ENCODE measurements around the gene OVCA2. TPM values are rescaled to one million over a fixed set of nuclear protein-coding genes. Genes with fewer than 3 reads are reported as not detected.

Gene OVCA2
- total RNA-seq, 4 donors from 2014 or later = 5.4 to 73.3 (median 36.9) TPM

DNA sequence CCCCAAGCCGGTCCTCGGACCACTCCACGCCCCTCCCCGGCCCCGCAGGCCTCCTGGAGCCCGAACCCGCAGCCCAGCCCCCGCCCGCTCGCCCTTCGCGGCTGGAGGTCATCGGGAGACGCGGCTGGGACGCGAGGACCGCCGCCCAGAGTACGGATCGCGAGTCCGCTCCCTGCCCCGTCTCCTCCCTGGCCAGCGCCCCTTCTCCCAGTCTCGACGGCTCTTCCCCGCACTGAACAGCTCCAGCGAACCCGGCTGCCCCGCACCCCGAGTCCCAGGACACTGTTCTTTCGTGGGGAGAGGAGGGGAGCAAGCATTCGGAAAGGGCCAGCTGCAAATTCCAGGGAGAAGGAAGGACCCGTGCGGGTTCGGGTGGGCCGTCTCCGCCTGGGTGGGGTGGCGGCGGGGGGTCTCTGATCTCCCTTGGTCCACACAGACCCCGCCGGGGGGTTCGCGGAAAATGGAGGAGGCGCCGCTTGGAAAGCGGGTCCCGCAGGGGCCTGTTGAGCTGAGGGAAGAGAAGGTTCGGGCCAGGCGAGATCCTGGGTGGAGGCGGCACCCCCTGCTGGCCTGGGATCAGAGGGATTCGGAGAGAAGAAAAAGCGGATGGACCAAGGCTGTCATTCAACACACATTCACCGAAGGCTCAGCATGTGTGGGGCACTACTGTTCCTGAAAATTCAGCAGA lies 16.1 kb upstream of the OVCA2 start:
- 0 to 2% methylated on average over 4 to 49 of the region's 55 CpGs for WGBS, 2 donors (ENCODE audit: low coverage in 1 of 2)
- TF ChIP-seq, protein P1, sequence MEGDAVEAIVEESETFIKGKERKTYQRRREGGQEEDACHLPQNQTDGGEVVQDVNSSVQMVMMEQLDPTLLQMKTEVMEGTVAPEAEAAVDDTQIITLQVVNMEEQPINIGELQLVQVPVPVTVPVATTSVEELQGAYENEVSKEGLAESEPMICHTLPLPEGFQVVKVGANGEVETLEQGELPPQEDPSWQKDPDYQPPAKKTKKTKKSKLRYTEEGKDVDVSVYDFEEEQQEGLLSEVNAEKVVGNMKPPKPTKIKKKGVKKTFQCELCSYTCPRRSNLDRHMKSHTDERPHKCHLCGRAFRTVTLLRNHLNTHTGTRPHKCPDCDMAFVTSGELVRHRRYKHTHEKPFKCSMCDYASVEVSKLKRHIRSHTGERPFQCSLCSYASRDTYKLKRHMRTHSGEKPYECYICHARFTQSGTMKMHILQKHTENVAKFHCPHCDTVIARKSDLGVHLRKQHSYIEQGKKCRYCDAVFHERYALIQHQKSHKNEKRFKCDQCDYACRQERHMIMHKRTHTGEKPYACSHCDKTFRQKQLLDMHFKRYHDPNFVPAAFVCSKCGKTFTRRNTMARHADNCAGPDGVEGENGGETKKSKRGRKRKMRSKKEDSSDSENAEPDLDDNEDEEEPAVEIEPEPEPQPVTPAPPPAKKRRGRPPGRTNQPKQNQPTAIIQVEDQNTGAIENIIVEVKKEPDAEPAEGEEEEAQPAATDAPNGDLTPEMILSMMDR (IDR thresholded peaks at IDR 0.05) = peak; percentile 62 to 78 (median 69)
- no peak for TF ChIP-seq POLR2AphosphoS5 (IDR thresholded peaks at IDR 0.05)
- TF ChIP-seq EP300 (IDR thresholded peaks at IDR 0.05; ENCODE audit: low read depth) = no peak
- H3K4me3 ChIP-seq = peak overlapping the region; percentile 20 to 60 (median 39)
- intact Hi-C loops (cut with DNase I; ENCODE audit: low total_unique reads) (loop anchor here (2.0 kb wide), 1 partner anchor 117 kb away; no protein-coding TSS in a partner anchor), in situ Hi-C loops (cut with MboI; ENCODE audit: low pct_ligation_motif_present in 1 of 4, low pct_unique_long_range_greater_than_20kb in 1 of 4, low sequenced_read_pairs in 3 of 4) (loop anchor here in 3 of 4 donors (10.0 to 25.0 kb wide), 4 partner anchors 121 to 363 kb away; partner anchors contain the start of genes PRPF8 (in 1 of the 3), TLCD2 (in 1 of the 3) and WDR81 (in 1 of the 3))
- H3K4me1 ChIP-seq = peaks cover 20 to 35% (median 31%) of the 10 kb centered on the region in 4 donors
- DNase-seq = peak; percentile 81
- H3K36me3 ChIP-seq = no peaks in the 10 kb centered on the region
- H3K27me3 ChIP-seq = peaks cover 78% of the 10 kb centered on the region
- peak overlapping the region in 1 of 4 donors; percentile 15 for H3K27ac ChIP-seq
- no peaks in the 10 kb centered on the region for H3K9me3 ChIP-seq

- WGBS, 2 donors (ENCODE audit: low coverage in 1 of 2) = 66% methylated on average over 11 of the region's 11 CpGs; no CpG with 5 or more reads in 1 of the 2 donors
- in situ Hi-C loops (cut with MboI; ENCODE audit: low pct_ligation_motif_present in 1 of 4, low pct_unique_long_range_greater_than_20kb in 1 of 4, low sequenced_read_pairs in 3 of 4) = loop anchor here in 3 of 4 donors (10.0 to 25.0 kb wide), 4 partner anchors 123 to 365 kb away; partner anchors contain the start of genes PRPF8 (in 1 of the 3), TLCD2 (in 1 of the 3) and WDR81 (in 1 of the 3)
- peaks cover 67% of the 10 kb centered on the region for H3K27me3 ChIP-seq
Measured at GRCh38 chr17:2027528-2028233, 14.1 kb upstream of the OVCA2 start.

DNA sequence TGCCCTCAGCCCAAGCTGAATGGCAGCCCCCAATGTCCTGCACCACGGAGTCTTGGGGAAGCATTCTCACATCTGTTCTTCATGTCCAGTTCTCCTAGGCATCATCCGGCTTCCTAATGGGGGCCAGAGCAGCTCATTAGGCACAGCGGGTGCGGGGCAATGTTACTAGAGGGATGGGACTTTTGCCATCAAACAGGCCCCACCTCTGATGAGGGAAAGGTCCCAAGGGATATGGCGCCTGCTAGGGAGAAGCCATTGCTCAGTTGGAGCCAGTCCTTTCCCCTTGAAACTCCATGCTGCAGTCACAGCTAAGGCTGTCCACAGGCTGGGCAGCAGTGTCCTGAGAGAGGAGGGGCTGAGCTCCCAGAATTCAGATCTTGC lies 13.6 kb upstream of the OVCA2 start:
- no peak for DNase-seq
- in situ Hi-C loops (cut with MboI; ENCODE audit: low pct_ligation_motif_present in 1 of 4, low pct_unique_long_range_greater_than_20kb in 1 of 4, low sequenced_read_pairs in 3 of 4) (loop anchor here in 3 of 4 donors (10.0 to 25.0 kb wide), 4 partner anchors 123 to 366 kb away; partner anchors contain the start of genes PRPF8 (in 1 of the 3), TLCD2 (in 1 of the 3) and WDR81 (in 1 of the 3)), intact Hi-C loops (cut with DNase I; ENCODE audit: low total_unique reads) (no loop called here)
- Histone ChIP-seq H3K27ac (no peak overlapping the region), H3K27me3 (peaks cover 62% of the 10 kb centered on the region), H3K4me3 (no peak overlapping the region), H3K36me3 (no peaks in the 10 kb centered on the region), H3K4me1 (peaks cover 25 to 48% (median 40%) of the 10 kb centered on the region in 4 donors), H3K9me3 (no peaks in the 10 kb centered on the region)
- no peak for TF ChIP-seq EP300 (IDR thresholded peaks at IDR 0.05; ENCODE audit: low read depth)
- TF ChIP-seq, protein P1 (IDR thresholded peaks at IDR 0.05) = no peak
- TF ChIP-seq POLR2AphosphoS5 (IDR thresholded peaks at IDR 0.05) = no peak
- no peak for TF ChIP-seq POLR2A (IDR thresholded peaks at IDR 0.05)
- WGBS, 2 donors (ENCODE audit: low coverage in 1 of 2) = 87% methylated on average over 5 of the region's 5 CpGs; no CpG with 5 or more reads in 1 of the 2 donors

More at GRCh38 chr17:2027528-2028233, 14.1 kb upstream of the OVCA2 start:
- DNase-seq = no peak
- TF ChIP-seq EP300 (IDR thresholded peaks at IDR 0.05; ENCODE audit: low read depth) = no peak
- TF ChIP-seq POLR2AphosphoS5 (IDR thresholded peaks at IDR 0.05) = no peak
- TF ChIP-seq POLR2A (IDR thresholded peaks at IDR 0.05) = no peak
- TF ChIP-seq, protein P1 (IDR thresholded peaks at IDR 0.05) = no peak
- Histone ChIP-seq H3K4me1 (peaks cover 25 to 48% (median 40%) of the 10 kb centered on the region in 4 donors), H3K27ac (no peak overlapping the region), H3K9me3 (no peaks in the 10 kb centered on the region), H3K4me3 (no peak overlapping the region), H3K36me3 (no peaks in the 10 kb centered on the region)
- intact Hi-C loops (cut with DNase I; ENCODE audit: low total_unique reads) = loop anchor here (2.0 kb wide), 1 partner anchor 119 kb away; no protein-coding TSS in a partner anchor

DNA sequence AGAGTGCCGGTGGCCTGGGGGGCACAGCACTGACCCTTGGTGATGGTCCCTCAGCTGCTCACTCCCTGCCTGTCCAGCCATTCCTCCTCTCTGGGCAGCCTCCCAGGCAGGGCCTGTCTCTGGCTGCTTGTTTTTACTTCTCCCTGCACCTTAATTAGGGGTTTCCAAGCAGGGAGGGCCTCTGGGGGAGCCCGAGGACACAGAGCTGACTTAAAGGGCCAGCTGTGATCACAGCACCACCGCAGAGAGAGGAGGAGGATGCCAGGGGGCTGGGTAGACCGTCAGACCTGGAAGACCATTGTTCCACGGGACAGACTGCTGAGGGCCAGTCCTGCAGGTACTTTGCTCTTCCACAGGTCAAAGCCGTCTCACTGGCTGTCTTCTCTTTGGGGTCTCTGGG lies 13.1 kb upstream of the OVCA2 start:
- DNase-seq = no peak
- in situ Hi-C loops (cut with MboI; ENCODE audit: low pct_ligation_motif_present in 1 of 4, low pct_unique_long_range_greater_than_20kb in 1 of 4, low sequenced_read_pairs in 3 of 4) (loop anchor here in 3 of 4 donors (10.0 to 25.0 kb wide), 4 partner anchors 124 to 366 kb away; partner anchors contain the start of genes PRPF8 (in 1 of the 3), TLCD2 (in 1 of the 3) and WDR81 (in 1 of the 3)), intact Hi-C loops (cut with DNase I; ENCODE audit: low total_unique reads) (no loop called here)
- peaks cover 25 to 46% (median 37%) of the 10 kb centered on the region in 4 donors for H3K4me1 ChIP-seq
- H3K4me3 ChIP-seq = no peak overlapping the region
- H3K27ac ChIP-seq = no peak overlapping the region
- H3K36me3 ChIP-seq = no peaks in the 10 kb centered on the region
- TF ChIP-seq EP300 (IDR thresholded peaks at IDR 0.05; ENCODE audit: low read depth) (no peak), POLR2AphosphoS5 (IDR thresholded peaks at IDR 0.05) (no peak), POLR2A (IDR thresholded peaks at IDR 0.05) (no peak)
- TF ChIP-seq, protein P1 (IDR thresholded peaks at IDR 0.05) = no peak
- H3K9me3 ChIP-seq = no peaks in the 10 kb centered on the region
- H3K27me3 ChIP-seq = peaks cover 57% of the 10 kb centered on the region
- 49% methylated on average over 6 of the region's 6 CpGs; no CpG with 5 or more reads in 1 of the 2 donors for WGBS, 2 donors (ENCODE audit: low coverage in 1 of 2)

Data from transverse colon (tissue), 4 donors.